Fibroblast of lung (primary cell): Measurements from ENCODE around the gene ZNF3. TPM values are rescaled to one million over a fixed set of nuclear protein-coding genes. Genes with fewer than 3 reads are reported as not detected.

ENCODE experiments used
- DNase-seq, 2 donors: peaks; one replicate each; pipeline versions ENCODE4 v3.0.0 to v3.0.0-alpha.2; 2010; ENCODE audit warnings: low read depth in 2 of 2
- H2AFZ ChIP-seq: 2 replicates; pipeline ENCODE4 v1.5.1; 2012; ENCODE audit warnings: low read length, control low read depth, inconsistent platforms
- H3K27ac ChIP-seq: 2 replicates; pipeline ENCODE4 v1.5.1; 2011; ENCODE audit warnings: low read length, control low read depth; ENCODE audit not compliant: insufficient read depth
- H3K27me3 ChIP-seq: 2 replicates; pipeline ENCODE4 v1.5.1; 2011; ENCODE audit warnings: mild to moderate bottlenecking, low read length; ENCODE audit not compliant: control insufficient read depth, insufficient read depth
- H3K36me3 ChIP-seq: 2 replicates; pipeline ENCODE4 v1.5.1; 2011; ENCODE audit warnings: low read length; ENCODE audit not compliant: control insufficient read depth, insufficient read depth
- H3K4me1 ChIP-seq: 2 replicates; pipeline ENCODE4 v1.5.1; 2011; ENCODE audit warnings: low read length; ENCODE audit not compliant: control insufficient read depth, insufficient read depth; ENCODE audit errors: extremely low read depth
- H3K4me2 ChIP-seq: 2 replicates; pipeline ENCODE4 v1.5.1; 2011; ENCODE audit warnings: low read length, control low read depth; ENCODE audit not compliant: insufficient read depth; ENCODE audit errors: extremely low read depth
- H3K4me3 ChIP-seq, 4 experiments: fragments of 200-600 bp in 1 of 4; sonication (generic) in 1 of 4; replicated peaks in 1 of 4; 2 replicates each; pipeline ENCODE4 v1.5.1; 2011 to 2016; ENCODE audit warnings: low read length in 4 of 4, low read depth in 3 of 4, mild to moderate bottlenecking in 3 of 4, control low read depth in 2 of 4, inconsistent platforms in 1 of 4, mixed read lengths in 1 of 4; ENCODE audit not compliant: insufficient read depth in 1 of 4; ENCODE audit errors: control extremely low read depth in 1 of 4
- H3K79me2 ChIP-seq: 2 replicates; pipeline ENCODE4 v1.5.1; 2012; ENCODE audit warnings: mild to moderate bottlenecking, low read length, inconsistent platforms; ENCODE audit not compliant: control insufficient read depth, insufficient read depth
- H3K9ac ChIP-seq: 2 replicates; pipeline ENCODE4 v1.5.1; 2011; ENCODE audit warnings: mild to moderate bottlenecking, low read length, control low read depth; ENCODE audit not compliant: insufficient read depth
- H3K9me3 ChIP-seq: 2 replicates; pipeline ENCODE4 v1.5.1; 2012; ENCODE audit warnings: low read depth, low read length; ENCODE audit not compliant: control insufficient read depth, insufficient read depth
- H4K20me1 ChIP-seq: 2 replicates; pipeline ENCODE4 v1.5.1; 2011; ENCODE audit warnings: low read length; ENCODE audit not compliant: control insufficient read depth, insufficient read depth; ENCODE audit errors: extremely low read depth
- CTCF ChIP-seq, 2 donors: IDR thresholded peaks in 1 of 2; conservative IDR thresholded peaks in 1 of 2; 1 replicate in 1 of 2; 2 replicates in 1 of 2; pipeline ENCODE4 v1.5.1; 2011 to 2012; ENCODE audit warnings: low read length in 2 of 2, control low read depth in 1 of 2, inconsistent platforms in 1 of 2, low read depth in 1 of 2, mild to moderate bottlenecking in 1 of 2
- EZH2 ChIP-seq: IDR thresholded peaks from 2 replicates; pipeline ENCODE4 v1.5.1; 2012; ENCODE audit warnings: low read length, control low read depth, mild to moderate bottlenecking; ENCODE audit errors: missing control alignments
- polyA plus RNA-seq, 2 donors: library from polyadenylated mRNA; depleted of rRNA in 1 of 2; stranded (reverse) in 1 of 2; unstranded in 1 of 2; fragments of >200 nt; gene quantifications; 2 replicates each; pipeline ENCODE4 v1.2.1, GENCODE V29; 2011 to 2012; ENCODE audit warnings: missing spikeins in 1 of 2
- total RNA-seq: library from RNA; depleted of rRNA; stranded (reverse); fragments of >200 nt; gene quantifications from 2 replicates; pipeline ENCODE4 v1.2.1, GENCODE V29; 2014

The ZNF3 gene
- total and polyA plus RNA-seq, 2 donors (not counting 1 experiment from before 2014, with no cell fraction given) = 19.7 to 26.8 TPM

- no peak overlapping the region for H3K4me3 ChIP-seq
- no peaks in the 10 kb centered on the region for H3K27me3 ChIP-seq
- no peak overlapping the region for H3K27ac ChIP-seq
- H4K20me1 ChIP-seq = no peaks in the 10 kb centered on the region
- no peak overlapping the region for H3K4me2 ChIP-seq
- no peaks in the 10 kb centered on the region for H3K9me3 ChIP-seq
- peaks cover 2% of the 10 kb centered on the region for H3K4me1 ChIP-seq
- no peaks in the 10 kb centered on the region for H3K79me2 ChIP-seq
- H2AFZ ChIP-seq = no peak overlapping the region
- no peak overlapping the region for H3K9ac ChIP-seq
- no peak for DNase-seq
- no peaks in the 10 kb centered on the region for H3K36me3 ChIP-seq
- TF ChIP-seq EZH2 (no peak), CTCF (conservative IDR thresholded peaks at IDR 0.05 in 1 of 2, IDR thresholded peaks at IDR 0.05 in 1 of 2; ENCODE audit: low read depth in 1 of 2, low read length in 2 of 2) (no peak)
These were observed 36.8 kb downstream of the ZNF3 start for GRCh38 chr7:100044718-100045117.

GRCh38 chr7:100040575-100040974 is 40.9 kb downstream of the ZNF3 start:
- TF ChIP-seq CTCF (conservative IDR thresholded peaks at IDR 0.05 in 1 of 2, IDR thresholded peaks at IDR 0.05 in 1 of 2; ENCODE audit: low read depth in 1 of 2, low read length in 2 of 2) (no peak), EZH2 (no peak)

GRCh38 chr7:100038326-100038725 is 43.2 kb downstream of the ZNF3 start:
- H3K27ac ChIP-seq = no peak overlapping the region
- no peaks in the 10 kb centered on the region for H3K9me3 ChIP-seq
- no peak overlapping the region for H2AFZ ChIP-seq
- H3K27me3 ChIP-seq = no peaks in the 10 kb centered on the region
- no peak overlapping the region for H3K4me3 ChIP-seq
- TF ChIP-seq EZH2 (no peak), CTCF (conservative IDR thresholded peaks at IDR 0.05 in 1 of 2, IDR thresholded peaks at IDR 0.05 in 1 of 2; ENCODE audit: low read depth in 1 of 2, low read length in 2 of 2) (no peak)
- H3K36me3 ChIP-seq = peaks cover 5% of the 10 kb centered on the region
- H3K9ac ChIP-seq = no peak overlapping the region
- H4K20me1 ChIP-seq = no peaks in the 10 kb centered on the region
- peaks cover 10% of the 10 kb centered on the region for H3K4me1 ChIP-seq
- H3K4me2 ChIP-seq = no peak overlapping the region
- H3K79me2 ChIP-seq = no peaks in the 10 kb centered on the region
- no peak for DNase-seq

More at GRCh38 chr7:100040575-100040974, 40.9 kb downstream of the ZNF3 start:
- Histone ChIP-seq H3K79me2 (no peaks in the 10 kb centered on the region), H3K27ac (no peak overlapping the region), H3K9me3 (no peaks in the 10 kb centered on the region), H3K27me3 (no peaks in the 10 kb centered on the region), H3K4me3 (no peak overlapping the region), H3K9ac (no peak overlapping the region), H3K4me2 (no peak overlapping the region), H4K20me1 (no peaks in the 10 kb centered on the region), H3K36me3 (peaks cover 2% of the 10 kb centered on the region), H3K4me1 (peaks cover 6% of the 10 kb centered on the region), H2AFZ (no peak overlapping the region)
- DNase-seq = no peak
